Panc1 (cell line): ENCODE measurements around the gene CACNA1D.

Experiments
- CTCF ChIP-seq: fragments of 450-650 bp; IDR thresholded peaks from 2 replicates; pipeline ENCODE4 v1.5.1; 2017; ENCODE audit warnings: mild to moderate bottlenecking
- POLR2AphosphoS5 ChIP-seq: IDR thresholded peaks from 2 replicates; pipeline ENCODE4 v1.6.1; 2012; ENCODE audit warnings: mild to moderate bottlenecking, low read depth, low read length, moderate library complexity

- TF ChIP-seq CTCF: no peak
- TF ChIP-seq POLR2AphosphoS5: no peak
These were observed 21.0 kb upstream of the CACNA1D start for GRCh38 chr3:53473422-53473821.
